ENCODE results near the gene TRAK1.

The TRAK1 gene

GRCh38 chr3:42133500-42134298 lies 42.5 kb downstream of the TRAK1 start:
- Histone ChIP-seq H3K4me3 (ENCODE audit: low read depth in 1 of 2, low read length in 2 of 2) (no peak overlapping the region), H3K27me3 (ENCODE audit: control insufficient read depth in 1 of 2, insufficient read depth in 2 of 2, low read length in 2 of 2) (no peaks in the 10 kb centered on the region), H3K4me1 (ENCODE audit: control insufficient read depth in 1 of 2, insufficient read depth in 2 of 2, low read length in 2 of 2) (peaks cover 28 to 41% of the 10 kb centered on the region in 2 donors), H3K9me3 (ENCODE audit: control insufficient read depth in 1 of 2, low read length in 2 of 2) (no peaks in the 10 kb centered on the region), H3K9ac (ENCODE audit: low read depth in 1 of 2, low read length in 2 of 2) (peak overlapping the region in 1 of 2 donors; percentile 6), H3K36me3 (ENCODE audit: control insufficient read depth in 1 of 2, insufficient read depth in 2 of 2, low read length in 2 of 2) (no peaks in the 10 kb centered on the region), H3K27ac (ENCODE audit: low read depth, low read length) (no peak overlapping the region)

GRCh38 chr3:42134867-42135464 lies 43.8 kb downstream of the TRAK1 start:
- Histone ChIP-seq H3K27me3 (ENCODE audit: control insufficient read depth in 1 of 2, insufficient read depth in 2 of 2, low read length in 2 of 2) (no peaks in the 10 kb centered on the region), H3K4me1 (ENCODE audit: control insufficient read depth in 1 of 2, insufficient read depth in 2 of 2, low read length in 2 of 2) (peaks cover 19 to 40% of the 10 kb centered on the region in 2 donors), H3K27ac (ENCODE audit: low read depth, low read length) (peak overlapping the region; percentile 72), H3K4me3 (ENCODE audit: low read depth in 1 of 2, low read length in 2 of 2) (no peak overlapping the region), H3K36me3 (ENCODE audit: control insufficient read depth in 1 of 2, insufficient read depth in 2 of 2, low read length in 2 of 2) (peaks cover 3% of the 10 kb centered on the region in 2 donors), H3K9ac (ENCODE audit: low read depth in 1 of 2, low read length in 2 of 2) (peak overlapping the region in 1 of 2 donors; percentile 15), H3K9me3 (ENCODE audit: control insufficient read depth in 1 of 2, low read length in 2 of 2) (no peaks in the 10 kb centered on the region)

GRCh38 chr3:42139621-42140453 lies 48.7 kb downstream of the TRAK1 start:
- Histone ChIP-seq H3K36me3 (ENCODE audit: control insufficient read depth in 1 of 2, insufficient read depth in 2 of 2, low read length in 2 of 2) (peaks cover 4 to 7% of the 10 kb centered on the region in 2 donors), H3K4me3 (ENCODE audit: low read depth in 1 of 2, low read length in 2 of 2) (no peak overlapping the region), H3K27me3 (ENCODE audit: control insufficient read depth in 1 of 2, insufficient read depth in 2 of 2, low read length in 2 of 2) (no peaks in the 10 kb centered on the region), H3K4me1 (ENCODE audit: control insufficient read depth in 1 of 2, insufficient read depth in 2 of 2, low read length in 2 of 2) (peaks cover 8 to 19% of the 10 kb centered on the region in 2 donors), H3K9ac (ENCODE audit: low read depth in 1 of 2, low read length in 2 of 2) (no peak overlapping the region), H3K27ac (ENCODE audit: low read depth, low read length) (no peak overlapping the region), H3K9me3 (ENCODE audit: control insufficient read depth in 1 of 2, low read length in 2 of 2) (no peaks in the 10 kb centered on the region)

GRCh38 chr3:42140665-42141203 lies 49.6 kb downstream of the TRAK1 start:
- no peak overlapping the region for H3K4me3 ChIP-seq (ENCODE audit: low read depth in 1 of 2, low read length in 2 of 2)
- no peak overlapping the region for H3K9ac ChIP-seq (ENCODE audit: low read depth in 1 of 2, low read length in 2 of 2)
- H3K9me3 ChIP-seq (ENCODE audit: control insufficient read depth in 1 of 2, low read length in 2 of 2): no peaks in the 10 kb centered on the region

GRCh38 chr3:42143440-42143839 lies 52.3 kb downstream of the TRAK1 start:
- Histone ChIP-seq H3K4me1 (ENCODE audit: control insufficient read depth in 1 of 2, insufficient read depth in 2 of 2, low read length in 2 of 2) (peaks cover 6 to 9% of the 10 kb centered on the region in 2 donors), H3K4me3 (ENCODE audit: low read depth in 1 of 2, low read length in 2 of 2) (no peak overlapping the region), H3K27ac (ENCODE audit: low read depth, low read length) (no peak overlapping the region), H3K36me3 (ENCODE audit: control insufficient read depth in 1 of 2, insufficient read depth in 2 of 2, low read length in 2 of 2) (peaks cover 4 to 7% of the 10 kb centered on the region in 2 donors), H3K9me3 (ENCODE audit: control insufficient read depth in 1 of 2, low read length in 2 of 2) (no peaks in the 10 kb centered on the region), H3K27me3 (ENCODE audit: control insufficient read depth in 1 of 2, insufficient read depth in 2 of 2, low read length in 2 of 2) (no peaks in the 10 kb centered on the region), H3K9ac (ENCODE audit: low read depth in 1 of 2, low read length in 2 of 2) (no peak overlapping the region)

More at GRCh38 chr3:42140665-42141203, 49.6 kb downstream of the TRAK1 start:
- Histone ChIP-seq H3K4me1 (ENCODE audit: control insufficient read depth in 1 of 2, insufficient read depth in 2 of 2, low read length in 2 of 2) (peaks cover 2 to 10% of the 10 kb centered on the region in 2 donors), H3K27me3 (ENCODE audit: control insufficient read depth in 1 of 2, insufficient read depth in 2 of 2, low read length in 2 of 2) (no peaks in the 10 kb centered on the region), H3K27ac (ENCODE audit: low read depth, low read length) (no peak overlapping the region), H3K36me3 (ENCODE audit: control insufficient read depth in 1 of 2, insufficient read depth in 2 of 2, low read length in 2 of 2) (peaks cover 4 to 7% of the 10 kb centered on the region in 2 donors)

GRCh38 chr3:42144209-42144608 lies 53.1 kb downstream of the TRAK1 start:
- Histone ChIP-seq H3K4me1 (ENCODE audit: control insufficient read depth in 1 of 2, insufficient read depth in 2 of 2, low read length in 2 of 2) (peaks cover 12 to 13% of the 10 kb centered on the region in 2 donors), H3K36me3 (ENCODE audit: control insufficient read depth in 1 of 2, insufficient read depth in 2 of 2, low read length in 2 of 2) (peaks cover 4 to 7% of the 10 kb centered on the region in 2 donors), H3K9ac (ENCODE audit: low read depth in 1 of 2, low read length in 2 of 2) (no peak overlapping the region), H3K9me3 (ENCODE audit: control insufficient read depth in 1 of 2, low read length in 2 of 2) (no peaks in the 10 kb centered on the region), H3K4me3 (ENCODE audit: low read depth in 1 of 2, low read length in 2 of 2) (no peak overlapping the region), H3K27me3 (ENCODE audit: control insufficient read depth in 1 of 2, insufficient read depth in 2 of 2, low read length in 2 of 2) (no peaks in the 10 kb centered on the region), H3K27ac (ENCODE audit: low read depth, low read length) (no peak overlapping the region)

GRCh38 chr3:42148086-42148848 lies 57.1 kb downstream of the TRAK1 start:
- H3K36me3 ChIP-seq (ENCODE audit: control insufficient read depth in 1 of 2, insufficient read depth in 2 of 2, low read length in 2 of 2): peaks cover 0 to 3% of the 10 kb centered on the region in 2 donors
- no peak overlapping the region for H3K27ac ChIP-seq (ENCODE audit: low read depth, low read length)
- H3K27me3 ChIP-seq (ENCODE audit: control insufficient read depth in 1 of 2, insufficient read depth in 2 of 2, low read length in 2 of 2): no peaks in the 10 kb centered on the region
- no peaks in the 10 kb centered on the region for H3K9me3 ChIP-seq (ENCODE audit: control insufficient read depth in 1 of 2, low read length in 2 of 2)
- no peak overlapping the region for H3K9ac ChIP-seq (ENCODE audit: low read depth in 1 of 2, low read length in 2 of 2)
- H3K4me1 ChIP-seq (ENCODE audit: control insufficient read depth in 1 of 2, insufficient read depth in 2 of 2, low read length in 2 of 2): peaks cover 28 to 30% of the 10 kb centered on the region in 2 donors
- no peak overlapping the region for H3K4me3 ChIP-seq (ENCODE audit: low read depth in 1 of 2, low read length in 2 of 2)

GRCh38 chr3:42148982-42149432 lies 57.9 kb downstream of the TRAK1 start:
- H3K9ac ChIP-seq (ENCODE audit: low read depth in 1 of 2, low read length in 2 of 2): no peak overlapping the region
- no peak overlapping the region for H3K4me3 ChIP-seq (ENCODE audit: low read depth in 1 of 2, low read length in 2 of 2)

GRCh38 chr3:42149532-42149931 lies 58.4 kb downstream of the TRAK1 start:
- Histone ChIP-seq H3K4me1 (ENCODE audit: control insufficient read depth in 1 of 2, insufficient read depth in 2 of 2, low read length in 2 of 2) (peaks cover 28 to 30% of the 10 kb centered on the region in 2 donors), H3K27ac (ENCODE audit: low read depth, low read length) (no peak overlapping the region), H3K9me3 (ENCODE audit: control insufficient read depth in 1 of 2, low read length in 2 of 2) (no peaks in the 10 kb centered on the region), H3K36me3 (ENCODE audit: control insufficient read depth in 1 of 2, insufficient read depth in 2 of 2, low read length in 2 of 2) (no peaks in the 10 kb centered on the region), H3K9ac (ENCODE audit: low read depth in 1 of 2, low read length in 2 of 2) (peak overlapping the region in 1 of 2 donors; percentile 35), H3K27me3 (ENCODE audit: control insufficient read depth in 1 of 2, insufficient read depth in 2 of 2, low read length in 2 of 2) (no peaks in the 10 kb centered on the region), H3K4me3 (ENCODE audit: low read depth in 1 of 2, low read length in 2 of 2) (no peak overlapping the region)

More at GRCh38 chr3:42148982-42149432, 57.9 kb downstream of the TRAK1 start:
- Histone ChIP-seq H3K4me1 (ENCODE audit: control insufficient read depth in 1 of 2, insufficient read depth in 2 of 2, low read length in 2 of 2) (peaks cover 28 to 30% of the 10 kb centered on the region in 2 donors), H3K27ac (ENCODE audit: low read depth, low read length) (no peak overlapping the region), H3K27me3 (ENCODE audit: control insufficient read depth in 1 of 2, insufficient read depth in 2 of 2, low read length in 2 of 2) (no peaks in the 10 kb centered on the region), H3K9me3 (ENCODE audit: control insufficient read depth in 1 of 2, low read length in 2 of 2) (no peaks in the 10 kb centered on the region), H3K36me3 (ENCODE audit: control insufficient read depth in 1 of 2, insufficient read depth in 2 of 2, low read length in 2 of 2) (no peaks in the 10 kb centered on the region)
